HepG2 (cell line): ENCODE data around the gene NEURL3. TPM values are rescaled to one million over a fixed set of nuclear protein-coding genes. Genes with fewer than 3 reads are reported as not detected.

ENCODE experiments used
- ARID2 ChIP-seq: sonication (generic); formaldehyde crosslinking; IDR thresholded peaks from 2 replicates; pipeline ENCODE4 v1.8.1; 2022; ENCODE audit warnings: mild to moderate bottlenecking, missing genetic modification reagents, borderline replicate concordance
- CEBPB ChIP-seq: IDR thresholded peaks from 2 replicates; pipeline ENCODE4 v1.6.1; 2011; ENCODE audit warnings: low read depth, low read length, improper control_type of control experiment, borderline replicate concordance
- FOXM1 ChIP-seq: sonication (generic); formaldehyde crosslinking; IDR thresholded peaks from 2 replicates; pipeline ENCODE4 v1.5.0; 2020; ENCODE audit warnings: missing genetic modification reagents
- HNRNPL ChIP-seq: fragments of 200-400 bp; formaldehyde crosslinking; IDR thresholded peaks from 2 replicates; pipeline ENCODE4 v1.6.1; 2017; ENCODE audit warnings: mild to moderate bottlenecking, low read depth, low read length
- JUN ChIP-seq: sonication (generic); formaldehyde crosslinking; IDR thresholded peaks from 2 replicates; pipeline ENCODE4 v1.4.0; 2020; ENCODE audit warnings: mild to moderate bottlenecking, missing genetic modification reagents
- MYPOP ChIP-seq: sonication (generic); formaldehyde crosslinking; IDR thresholded peaks from 2 replicates; pipeline ENCODE4 v1.8.1; 2023; ENCODE audit warnings: mild to moderate bottlenecking, moderate library complexity, missing genetic modification reagents
- MZF1 ChIP-seq: sonication (generic); formaldehyde crosslinking; IDR thresholded peaks from 2 replicates; pipeline ENCODE4 v1.8.1; 2023; ENCODE audit warnings: mild to moderate bottlenecking, missing genetic modification reagents, borderline replicate concordance
- NFE2L2 ChIP-seq: fragments of 150-350 bp; IDR thresholded peaks from 2 replicates; pipeline ENCODE4 v1.6.1; 2014; ENCODE audit warnings: low read length
- PHF20 ChIP-seq: sonication (generic); formaldehyde crosslinking; IDR thresholded peaks from 2 replicates; pipeline ENCODE4 v1.5.0; 2020; ENCODE audit warnings: mild to moderate bottlenecking, missing genetic modification reagents
- REL ChIP-seq: sonication (generic); formaldehyde crosslinking; conservative IDR thresholded peaks from 2 replicates; pipeline ENCODE4 v1.8.0; 2022; ENCODE audit warnings: mild to moderate bottlenecking, missing genetic modification reagents, moderate library complexity
- REPIN1 ChIP-seq: sonication (generic); formaldehyde crosslinking; IDR thresholded peaks from 2 replicates; pipeline ENCODE4 v1.8.0; 2022; ENCODE audit warnings: missing genetic modification reagents, low read depth, mild to moderate bottlenecking, borderline replicate concordance
- SETDB1 ChIP-seq: sonication (generic); formaldehyde crosslinking; IDR thresholded peaks from 2 replicates; pipeline ENCODE4 v1.5.1; 2020; ENCODE audit warnings: missing genetic modification reagents, mild to moderate bottlenecking, borderline replicate concordance
- SIX1 ChIP-seq: sonication (generic); formaldehyde crosslinking; IDR thresholded peaks from 2 replicates; pipeline ENCODE4 v1.4.0; 2020; ENCODE audit warnings: missing genetic modification reagents, borderline replicate concordance
- STAG1 ChIP-seq: sonication (generic); formaldehyde crosslinking; IDR thresholded peaks from 2 replicates; pipeline ENCODE4 v1.4.0; 2020; ENCODE audit warnings: missing genetic modification reagents
- TEAD2 ChIP-seq: sonication (generic); formaldehyde crosslinking; IDR thresholded peaks from 2 replicates; pipeline ENCODE4 v1.9.0; 2021; ENCODE audit warnings: missing genetic modification reagents
- TMF1 ChIP-seq: sonication (generic); formaldehyde crosslinking; IDR thresholded peaks from 2 replicates; pipeline ENCODE4 v1.8.1; 2022; ENCODE audit warnings: low read depth, missing genetic modification reagents
- ZMYM3 ChIP-seq: sonication (generic); formaldehyde crosslinking; IDR thresholded peaks from 2 replicates; pipeline ENCODE4 v1.5.1; 2020; ENCODE audit warnings: mild to moderate bottlenecking, missing genetic modification reagents
- ZNF547 ChIP-seq: sonication (generic); formaldehyde crosslinking; IDR thresholded peaks from 2 replicates; pipeline ENCODE4 v1.5.1; 2020; ENCODE audit warnings: mild to moderate bottlenecking, missing genetic modification reagents
- polyA plus RNA-seq, 8 experiments: library from polyadenylated mRNA; depleted of rRNA in 3 of 8; stranded (reverse) in 7 of 8; unstranded in 1 of 8; fragments of >200 nt; fragmentation: Illumina TruSeq in 4 of 8; extraction: Trizol in 4 of 8; gene quantifications; 2 replicates each; pipeline versions ENCODE4 v1.2.1 to v1.2.3, GENCODE V29; 2011 to 2016; ENCODE audit warnings: low read depth in 4 of 8, missing spikeins in 1 of 8, mixed read lengths in 1 of 8; ENCODE audit not compliant: insufficient read depth in 1 of 8
- total RNA-seq, 5 experiments: library from RNA; depleted of rRNA; stranded (reverse); fragments of >200 nt; fragmentation: Illumina TruSeq; extraction: Trizol; gene quantifications; 2 replicates each; pipeline ENCODE4 v1.2.3, GENCODE V29; 2016; ENCODE audit warnings: low read depth in 1 of 5
- TF ChIP-seq, protein P1 (sequence below): sonication (generic); formaldehyde crosslinking; IDR thresholded peaks from 2 replicates; pipeline ENCODE4 v1.4.0; 2020; ENCODE audit warnings: missing genetic modification reagents, borderline replicate concordance
- TF ChIP-seq, protein P2 (sequence below): sonication (generic); formaldehyde crosslinking; IDR thresholded peaks from 2 replicates; pipeline ENCODE4 v1.5.1; 2020; ENCODE audit warnings: missing genetic modification reagents, mild to moderate bottlenecking, borderline replicate concordance
- TF ChIP-seq, protein P3 (sequence below): sonication (generic); formaldehyde crosslinking; IDR thresholded peaks from 2 replicates; pipeline ENCODE4 v1.4.0; 2020; ENCODE audit warnings: missing genetic modification reagents; ENCODE audit errors: not compliant biosample characterization
- TF ChIP-seq, protein P4 (sequence below): sonication (generic); formaldehyde crosslinking; IDR thresholded peaks from 2 replicates; pipeline ENCODE4 v1.4.0; 2020; ENCODE audit warnings: missing genetic modification reagents

Gene NEURL3
- total and polyA plus RNA-seq, 2 of the 13 experiments (the other 11 are each of a cell fraction or from before 2014, with no cell fraction given) = 0.16 to 1.2 TPM

GRCh38 chr2:96507957-96508520, 2.9 kb upstream of the NEURL3 start (continued):
- TF ChIP-seq SIX1 (no peak), REL (CRISPR knock-in tag) (0 out of 2 replicates have a peak, but pooled peaks have one; percentile 9), PHF20 (CRISPR knock-in tag) (no peak), CEBPB (no peak), REPIN1 (CRISPR knock-in tag) (peak; percentile 77; the same call in 1 of the 2 replicates), JUN (CRISPR knock-in tag) (no peak), FOXM1 (no peak), HNRNPL (peak; percentile 82), TEAD2 (CRISPR knock-in tag) (no peak), TMF1 (CRISPR knock-in tag) (no peak), STAG1 (peak; percentile 89), ZNF547 (CRISPR knock-in tag) (no peak), ZMYM3 (peak; percentile 42; the same call in 1 of the 2 replicates), MYPOP (CRISPR knock-in tag) (peak; percentile 27; the same call in 1 of the 2 replicates), NFE2L2 (no peak), SETDB1 (CRISPR knock-in tag) (no peak), ARID2 (no peak), MZF1 (CRISPR knock-in tag) (no peak)
- TF ChIP-seq, protein P1, sequence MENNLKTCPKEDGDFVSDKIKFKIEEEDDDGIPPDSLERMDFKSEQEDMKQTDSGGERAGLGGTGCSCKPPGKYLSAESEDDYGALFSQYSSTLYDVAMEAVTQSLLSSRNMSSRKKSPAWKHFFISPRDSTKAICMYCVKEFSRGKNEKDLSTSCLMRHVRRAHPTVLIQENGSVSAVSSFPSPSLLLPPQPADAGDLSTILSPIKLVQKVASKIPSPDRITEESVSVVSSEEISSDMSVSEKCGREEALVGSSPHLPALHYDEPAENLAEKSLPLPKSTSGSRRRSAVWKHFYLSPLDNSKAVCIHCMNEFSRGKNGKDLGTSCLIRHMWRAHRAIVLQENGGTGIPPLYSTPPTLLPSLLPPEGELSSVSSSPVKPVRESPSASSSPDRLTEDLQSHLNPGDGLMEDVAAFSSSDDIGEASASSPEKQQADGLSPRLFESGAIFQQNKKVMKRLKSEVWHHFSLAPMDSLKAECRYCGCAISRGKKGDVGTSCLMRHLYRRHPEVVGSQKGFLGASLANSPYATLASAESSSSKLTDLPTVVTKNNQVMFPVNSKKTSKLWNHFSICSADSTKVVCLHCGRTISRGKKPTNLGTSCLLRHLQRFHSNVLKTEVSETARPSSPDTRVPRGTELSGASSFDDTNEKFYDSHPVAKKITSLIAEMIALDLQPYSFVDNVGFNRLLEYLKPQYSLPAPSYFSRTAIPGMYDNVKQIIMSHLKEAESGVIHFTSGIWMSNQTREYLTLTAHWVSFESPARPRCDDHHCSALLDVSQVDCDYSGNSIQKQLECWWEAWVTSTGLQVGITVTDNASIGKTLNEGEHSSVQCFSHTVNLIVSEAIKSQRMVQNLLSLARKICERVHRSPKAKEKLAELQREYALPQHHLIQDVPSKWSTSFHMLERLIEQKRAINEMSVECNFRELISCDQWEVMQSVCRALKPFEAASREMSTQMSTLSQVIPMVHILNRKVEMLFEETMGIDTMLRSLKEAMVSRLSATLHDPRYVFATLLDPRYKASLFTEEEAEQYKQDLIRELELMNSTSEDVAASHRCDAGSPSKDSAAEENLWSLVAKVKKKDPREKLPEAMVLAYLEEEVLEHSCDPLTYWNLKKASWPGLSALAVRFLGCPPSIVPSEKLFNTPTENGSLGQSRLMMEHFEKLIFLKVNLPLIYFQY (CRISPR knock-in tag) = no peak
- TF ChIP-seq, protein P2, sequence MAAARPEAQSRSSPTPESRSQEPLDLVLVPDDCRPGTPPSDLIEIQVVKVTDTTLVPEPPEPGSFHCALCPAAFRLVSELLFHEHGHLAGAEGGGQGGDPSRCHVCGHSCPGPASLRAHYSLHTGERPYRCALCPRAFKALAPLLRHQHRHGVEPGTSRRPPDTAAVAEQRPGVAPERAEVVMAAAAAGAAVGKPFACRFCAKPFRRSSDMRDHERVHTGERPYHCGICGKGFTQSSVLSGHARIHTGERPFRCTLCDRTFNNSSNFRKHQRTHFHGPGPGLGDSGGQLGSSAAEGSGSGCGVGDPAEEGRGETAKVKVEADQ (CRISPR knock-in tag) = no peak
- TF ChIP-seq, protein P3, sequence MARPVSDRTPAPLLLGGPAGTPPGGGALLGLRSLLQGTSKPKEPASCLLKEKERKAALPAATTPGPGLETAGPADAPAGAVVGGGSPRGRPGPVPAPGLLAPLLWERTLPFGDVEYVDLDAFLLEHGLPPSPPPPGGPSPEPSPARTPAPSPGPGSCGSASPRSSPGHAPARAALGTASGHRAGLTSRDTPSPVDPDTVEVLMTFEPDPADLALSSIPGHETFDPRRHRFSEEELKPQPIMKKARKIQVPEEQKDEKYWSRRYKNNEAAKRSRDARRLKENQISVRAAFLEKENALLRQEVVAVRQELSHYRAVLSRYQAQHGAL (CRISPR knock-in tag) = no peak
- TF ChIP-seq, protein P4, sequence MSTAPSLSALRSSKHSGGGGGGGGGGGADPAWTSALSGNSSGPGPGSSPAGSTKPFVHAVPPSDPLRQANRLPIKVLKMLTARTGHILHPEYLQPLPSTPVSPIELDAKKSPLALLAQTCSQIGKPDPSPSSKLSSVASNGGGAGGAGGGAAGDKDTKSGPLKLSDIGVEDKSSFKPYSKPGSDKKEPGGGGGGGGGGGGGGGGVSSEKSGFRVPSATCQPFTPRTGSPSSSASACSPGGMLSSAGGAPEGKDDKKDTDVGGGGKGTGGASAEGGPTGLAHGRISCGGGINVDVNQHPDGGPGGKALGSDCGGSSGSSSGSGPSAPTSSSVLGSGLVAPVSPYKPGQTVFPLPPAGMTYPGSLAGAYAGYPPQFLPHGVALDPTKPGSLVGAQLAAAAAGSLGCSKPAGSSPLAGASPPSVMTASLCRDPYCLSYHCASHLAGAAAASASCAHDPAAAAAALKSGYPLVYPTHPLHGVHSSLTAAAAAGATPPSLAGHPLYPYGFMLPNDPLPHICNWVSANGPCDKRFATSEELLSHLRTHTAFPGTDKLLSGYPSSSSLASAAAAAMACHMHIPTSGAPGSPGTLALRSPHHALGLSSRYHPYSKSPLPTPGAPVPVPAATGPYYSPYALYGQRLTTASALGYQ = no peak
